Measurements from ENCODE around the gene CETN3.

GRCh38 chr5:90367879-90368278 lies 41.7 kb downstream of the CETN3 start:
- TF ChIP-seq EZH2 (IDR thresholded peaks at IDR 0.05; ENCODE audit: insufficient read depth, poor library complexity, severe bottlenecking) = no peak
- no peak for TF ChIP-seq EZH2phosphoT487 (IDR thresholded peaks at IDR 0.05; ENCODE audit: insufficient read depth, low read depth)
